Suprapubic skin (tissue), 4 donors: ENCODE data around the gene USP32. TPM values are rescaled to one million over a fixed set of nuclear protein-coding genes. Genes with fewer than 3 reads are reported as not detected.
"Not testable (repeated sequence)": the region's sequence is repeated elsewhere in the genome, so short reads cannot be mapped to it uniquely, and the experiment has no call there.

Experiments used
- DNase-seq, 2 donors: peaks; one replicate each; pipeline ENCODE4 v3.0.0-alpha.2; 2019; ENCODE audit warnings: low spot score in 2 of 2
- H3K27ac ChIP-seq: fragments of 200-600 bp; sonication (generic); one replicate; pipeline ENCODE4 v1.5.1; 2019
- H3K27me3 ChIP-seq: fragments of 200-600 bp; sonication (generic); one replicate; pipeline ENCODE4 v1.5.1; 2019
- H3K36me3 ChIP-seq: fragments of 200-600 bp; sonication (generic); one replicate; pipeline ENCODE4 v1.5.1; 2019
- H3K4me1 ChIP-seq: fragments of 200-600 bp; sonication (generic); one replicate; pipeline ENCODE4 v1.5.1; 2019
- H3K4me3 ChIP-seq: fragments of 200-600 bp; sonication (generic); one replicate; pipeline ENCODE4 v1.5.1; 2019; ENCODE audit warnings: mild to moderate bottlenecking
- H3K9me3 ChIP-seq: fragments of 200-600 bp; sonication (generic); one replicate; pipeline ENCODE4 v1.5.1; 2019
- EP300 ChIP-seq: sonication (generic); formaldehyde crosslinking; IDR thresholded peaks from one replicate; pipeline ENCODE4 v1.6.1; 2017; ENCODE audit warnings: antibody characterized with exemption
- POLR2A ChIP-seq, 2 donors: fragments of 450-650 bp; IDR thresholded peaks; one replicate each; pipeline ENCODE4 v1.6.1; 2017; ENCODE audit warnings: antibody characterized with exemption in 2 of 2, mild to moderate bottlenecking in 2 of 2, moderate library complexity in 2 of 2
- POLR2AphosphoS5 ChIP-seq, 3 donors: sonication (generic); formaldehyde crosslinking; IDR thresholded peaks; one replicate each; pipeline ENCODE4 v1.6.1; 2017; ENCODE audit warnings: antibody characterized with exemption in 3 of 3
- WGBS: methylation state at CpG from one replicate; pipeline ENCODE4 v1.1.5; 2018; 5-methylcytosine and 5-hydroxymethylcytosine counted together
- total RNA-seq, 4 donors: library from RNA; depleted of rRNA; stranded (reverse); fragments of >200 nt; gene quantifications; one replicate each; pipeline ENCODE4 v1.1.0, GENCODE V29; 2016
- TF ChIP-seq, protein P1 (sequence below), 2 donors: fragments of 200-600 bp in 1 of 2; fragments of 450-650 bp in 1 of 2; sonication (generic) in 1 of 2; IDR thresholded peaks; one replicate each; pipeline ENCODE4 v1.5.1; 2016 to 2019; ENCODE audit warnings: antibody characterized with exemption in 2 of 2, mild to moderate bottlenecking in 1 of 2, moderate library complexity in 1 of 2

Gene USP32
- total RNA-seq, 4 donors from 2014 or later: 58.3 to 74.5 (median 62.0) TPM

DNA sequence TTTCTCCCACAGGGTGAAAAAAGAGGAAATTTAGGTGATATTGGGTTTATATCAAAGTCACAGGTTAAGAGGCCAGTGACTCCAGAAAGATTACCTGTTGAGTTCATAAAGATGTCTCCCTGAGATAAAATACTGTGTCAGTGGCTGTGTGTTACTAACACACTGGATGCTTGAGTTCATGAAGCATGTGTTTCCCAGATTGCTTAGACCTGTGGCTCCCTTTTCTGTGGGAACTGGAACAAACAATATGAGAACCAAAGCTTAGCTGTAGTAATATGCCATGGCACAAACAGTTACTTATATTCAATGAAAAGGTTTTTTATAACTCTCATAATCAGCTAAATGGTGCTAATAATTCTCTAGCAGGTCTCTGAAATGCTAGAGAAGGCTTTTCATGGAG is 180.7 kb downstream of the USP32 start:
- H3K9me3 ChIP-seq, DNase-seq, H3K4me1 ChIP-seq, H3K27me3 ChIP-seq, H3K36me3 ChIP-seq, H3K4me3 ChIP-seq, H3K27ac ChIP-seq: not testable (repeated sequence)

GRCh38 chr17:60208302-60208701 is 183.6 kb downstream of the USP32 start:
- H3K27me3 ChIP-seq, H3K4me1 ChIP-seq, DNase-seq, H3K4me3 ChIP-seq, H3K27ac ChIP-seq, H3K9me3 ChIP-seq: not testable (repeated sequence)
- WGBS: 94% methylated on average over 1 of the region's 1 CpG
- peaks cover 19% of the 10 kb centered on the region for H3K36me3 ChIP-seq

DNA sequence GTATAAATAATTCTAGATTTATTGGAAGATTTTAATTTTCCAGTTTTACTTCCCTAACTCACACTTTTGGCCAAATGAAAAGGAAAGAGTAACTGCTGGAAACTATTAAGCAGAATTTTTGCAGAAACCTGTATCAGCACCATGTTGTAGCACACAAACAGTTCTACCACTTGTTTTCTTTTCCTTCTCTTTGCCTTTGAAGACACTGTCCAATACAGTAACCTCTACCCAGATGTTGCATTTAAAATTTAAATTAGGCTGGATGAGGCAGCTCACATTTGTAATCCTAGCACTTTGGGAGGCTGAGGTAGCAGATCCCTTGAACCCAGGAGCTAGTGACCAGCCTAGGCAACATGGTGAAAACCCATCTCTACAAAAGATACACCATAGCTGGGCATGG is 186.2 kb downstream of the USP32 start:
- DNase-seq, H3K27ac ChIP-seq, H3K4me1 ChIP-seq, H3K9me3 ChIP-seq, H3K27me3 ChIP-seq, H3K4me3 ChIP-seq: not testable (repeated sequence)
- H3K36me3 ChIP-seq: peaks cover 17% of the 10 kb centered on the region

GRCh38 chr17:60198630-60199029 is 193.3 kb downstream of the USP32 start:
- DNase-seq, H3K4me1 ChIP-seq, H3K9me3 ChIP-seq, H3K27me3 ChIP-seq, H3K27ac ChIP-seq, H3K4me3 ChIP-seq: not testable (repeated sequence)
- WGBS: 46% methylated on average over 1 of the region's 1 CpG
- H3K36me3 ChIP-seq: peaks cover 52% of the 10 kb centered on the region

DNA sequence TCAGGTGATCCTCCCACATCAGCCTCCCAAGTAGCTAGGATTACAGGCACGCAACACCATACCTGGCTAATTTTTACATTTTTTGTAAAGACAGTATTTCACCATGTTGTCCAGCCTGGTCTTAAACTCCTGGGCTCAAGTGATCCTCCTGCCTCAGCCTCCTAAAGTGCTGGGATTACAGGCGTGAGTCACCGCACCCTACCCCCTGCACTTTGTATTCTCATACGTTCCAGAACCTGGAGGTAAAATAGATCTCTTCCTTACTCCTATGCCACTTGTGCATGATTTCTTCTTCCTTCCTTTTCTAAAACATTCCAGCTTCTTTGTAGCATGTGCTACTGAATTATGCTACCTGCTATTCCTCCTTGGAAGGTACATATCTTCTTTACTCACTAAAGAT is 197.8 kb downstream of the USP32 start:
- not testable (repeated sequence) for H3K9me3 ChIP-seq, H3K27me3 ChIP-seq, DNase-seq, H3K27ac ChIP-seq, H3K4me1 ChIP-seq, H3K4me3 ChIP-seq
- 92% methylated on average over 4 of the region's 4 CpGs for WGBS
- H3K36me3 ChIP-seq: peaks cover 85% of the 10 kb centered on the region

DNA sequence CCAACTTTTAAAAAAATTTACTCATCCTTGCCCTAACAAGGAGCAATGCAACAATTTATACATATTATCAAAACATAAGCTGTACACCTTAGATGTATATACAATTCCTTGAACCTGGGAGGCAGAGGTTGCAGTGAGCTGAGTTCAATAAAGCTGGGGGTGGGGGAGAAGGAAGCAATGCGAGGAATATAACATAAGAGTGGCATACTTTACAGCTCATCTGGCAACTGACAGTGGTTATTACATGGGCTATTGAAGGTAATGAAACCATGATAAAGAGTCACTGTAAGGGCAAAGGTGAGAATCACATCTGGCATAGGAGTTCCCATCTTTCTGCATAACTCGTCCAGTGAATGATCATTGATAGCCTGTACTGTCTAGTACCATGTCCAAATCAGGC is 198.5 kb downstream of the USP32 start:
- Histone ChIP-seq H3K36me3 (peaks cover 86% of the 10 kb centered on the region), H3K9me3 (no peaks in the 10 kb centered on the region), H3K4me3 (no peak overlapping the region), H3K4me1 (no peaks in the 10 kb centered on the region), H3K27me3 (no peaks in the 10 kb centered on the region), H3K27ac (no peak overlapping the region)
- no peak for DNase-seq
- TF ChIP-seq POLR2A (IDR thresholded peaks at IDR 0.05) (no peak), EP300 (no peak), POLR2AphosphoS5 (IDR thresholded peaks at IDR 0.05) (no peak)
- TF ChIP-seq, protein P1, sequence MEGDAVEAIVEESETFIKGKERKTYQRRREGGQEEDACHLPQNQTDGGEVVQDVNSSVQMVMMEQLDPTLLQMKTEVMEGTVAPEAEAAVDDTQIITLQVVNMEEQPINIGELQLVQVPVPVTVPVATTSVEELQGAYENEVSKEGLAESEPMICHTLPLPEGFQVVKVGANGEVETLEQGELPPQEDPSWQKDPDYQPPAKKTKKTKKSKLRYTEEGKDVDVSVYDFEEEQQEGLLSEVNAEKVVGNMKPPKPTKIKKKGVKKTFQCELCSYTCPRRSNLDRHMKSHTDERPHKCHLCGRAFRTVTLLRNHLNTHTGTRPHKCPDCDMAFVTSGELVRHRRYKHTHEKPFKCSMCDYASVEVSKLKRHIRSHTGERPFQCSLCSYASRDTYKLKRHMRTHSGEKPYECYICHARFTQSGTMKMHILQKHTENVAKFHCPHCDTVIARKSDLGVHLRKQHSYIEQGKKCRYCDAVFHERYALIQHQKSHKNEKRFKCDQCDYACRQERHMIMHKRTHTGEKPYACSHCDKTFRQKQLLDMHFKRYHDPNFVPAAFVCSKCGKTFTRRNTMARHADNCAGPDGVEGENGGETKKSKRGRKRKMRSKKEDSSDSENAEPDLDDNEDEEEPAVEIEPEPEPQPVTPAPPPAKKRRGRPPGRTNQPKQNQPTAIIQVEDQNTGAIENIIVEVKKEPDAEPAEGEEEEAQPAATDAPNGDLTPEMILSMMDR (IDR thresholded peaks at IDR 0.05): no peak
- WGBS: 98% methylated on average over 2 of the region's 2 CpGs

DNA sequence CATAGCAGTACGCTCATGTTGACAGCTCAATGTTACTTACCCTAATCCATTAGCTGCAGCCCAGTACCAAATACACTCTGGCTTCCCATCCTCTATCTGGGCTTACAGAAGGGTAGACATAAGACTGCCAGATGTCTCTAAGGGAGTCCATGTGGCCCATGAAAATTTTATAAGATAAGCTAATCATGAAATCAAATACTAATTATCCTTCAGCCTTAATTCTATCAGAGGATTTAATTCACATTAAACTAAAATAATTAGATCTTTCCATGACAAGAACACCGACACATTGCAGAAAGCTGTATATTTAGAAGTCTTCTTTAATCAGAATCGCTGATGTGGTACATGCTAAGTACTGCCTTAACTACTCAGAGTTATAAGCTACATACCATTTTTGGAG is 198.9 kb downstream of the USP32 start:
- DNase-seq, H3K27me3 ChIP-seq, H3K4me3 ChIP-seq, H3K4me1 ChIP-seq, H3K27ac ChIP-seq, H3K9me3 ChIP-seq: not testable (repeated sequence)
- WGBS: 91% methylated on average over 3 of the region's 3 CpGs
- H3K36me3 ChIP-seq: peaks cover 88% of the 10 kb centered on the region

DNA sequence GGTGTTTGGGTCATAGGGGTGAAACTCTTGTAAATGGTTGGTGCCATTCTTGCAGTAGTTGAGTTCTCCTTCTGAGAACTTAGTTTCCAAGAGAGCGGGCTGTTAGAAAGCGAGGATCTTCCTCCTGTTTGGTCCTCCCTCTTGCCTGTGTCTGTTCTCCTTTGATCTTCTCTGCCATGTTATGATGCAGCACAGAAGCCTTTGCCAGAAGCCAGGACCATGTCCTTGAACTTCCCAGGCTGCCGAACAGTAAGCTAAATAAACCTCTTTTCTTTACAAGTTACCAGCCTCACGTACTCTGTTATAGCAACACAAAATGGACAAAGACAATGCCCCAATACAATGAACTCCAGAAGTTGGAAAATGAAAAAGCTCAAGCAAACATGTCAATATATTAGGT is 201.9 kb downstream of the USP32 start:
- WGBS: 95% methylated on average over 4 of the region's 4 CpGs
- not testable (repeated sequence) for H3K9me3 ChIP-seq, H3K27ac ChIP-seq, DNase-seq, H3K27me3 ChIP-seq, H3K4me3 ChIP-seq, H3K4me1 ChIP-seq
- peaks cover 74% of the 10 kb centered on the region for H3K36me3 ChIP-seq

DNA sequence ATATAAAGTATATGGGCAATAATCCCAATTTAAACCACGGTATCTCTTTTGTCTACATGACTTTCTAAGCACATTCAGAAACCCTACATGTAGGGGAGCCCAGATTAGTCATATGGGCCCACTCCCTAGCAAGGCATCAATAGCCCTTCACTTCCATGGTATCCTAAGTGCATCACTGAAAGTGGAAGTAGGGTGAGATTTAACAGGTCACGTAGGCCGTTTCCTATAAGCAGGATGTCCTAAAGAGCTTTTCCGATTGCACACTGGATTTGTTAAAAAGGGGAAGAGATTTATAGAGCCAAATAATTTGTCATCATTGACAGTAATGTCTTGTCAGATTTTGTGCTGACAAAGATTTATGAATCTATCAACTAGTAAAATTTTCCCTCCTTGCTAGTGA is 203.2 kb downstream of the USP32 start:
- Histone ChIP-seq H3K9me3 (no peaks in the 10 kb centered on the region), H3K27ac (no peak overlapping the region), H3K4me3 (no peak overlapping the region), H3K36me3 (peaks cover 81% of the 10 kb centered on the region), H3K27me3 (no peaks in the 10 kb centered on the region), H3K4me1 (no peaks in the 10 kb centered on the region)
- no peak for TF ChIP-seq EP300
- TF ChIP-seq POLR2AphosphoS5 (IDR thresholded peaks at IDR 0.05): no peak
- TF ChIP-seq, protein P1 (IDR thresholded peaks at IDR 0.05): no peak
- no peak for TF ChIP-seq POLR2A (IDR thresholded peaks at IDR 0.05)
- 88% methylated on average over 4 of the region's 4 CpGs for WGBS
- DNase-seq: no peak

DNA sequence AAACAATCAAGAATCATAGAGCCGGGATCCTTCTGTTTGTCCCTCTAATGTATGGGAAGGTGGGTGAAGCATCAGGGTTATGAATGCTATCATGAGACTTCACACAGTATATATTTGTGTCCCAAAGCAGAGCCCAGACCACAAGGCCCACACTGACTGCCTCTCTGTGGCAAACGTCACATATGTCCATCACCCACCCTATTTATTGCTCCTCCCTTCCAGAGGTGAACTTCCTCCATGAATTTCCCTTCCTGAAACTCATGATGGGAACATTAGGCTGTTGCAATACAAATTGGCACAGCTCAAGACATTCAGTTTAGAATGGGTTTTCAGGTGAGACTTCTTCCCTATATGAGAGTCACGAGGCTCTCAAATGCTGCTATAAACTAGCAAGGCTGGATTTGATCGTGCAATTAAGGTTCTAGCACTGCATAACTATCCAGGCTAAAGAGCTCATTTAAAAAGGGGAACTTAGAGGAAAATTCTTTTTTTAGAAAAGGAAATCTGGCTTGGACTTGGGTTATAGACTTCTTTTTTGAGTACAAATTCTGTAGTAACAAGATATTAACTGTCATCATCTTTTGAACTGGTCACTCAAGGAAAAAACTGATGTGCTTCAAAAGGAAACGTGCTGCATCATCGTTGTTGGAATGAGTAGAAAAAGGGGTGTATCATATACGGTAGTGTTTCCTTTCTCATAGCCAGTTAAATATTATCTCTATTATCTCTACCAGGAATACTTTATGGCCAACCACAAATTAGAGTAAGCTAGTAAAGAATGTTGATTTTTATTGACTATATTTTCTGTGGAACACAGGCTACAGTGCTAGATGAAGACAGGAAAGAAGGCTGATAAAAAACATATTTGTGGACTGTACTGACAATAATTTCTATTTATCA is 204.8 kb downstream of the USP32 start:
- H3K36me3 ChIP-seq: peaks cover 82% of the 10 kb centered on the region
- not testable (repeated sequence) for H3K27me3 ChIP-seq, H3K4me1 ChIP-seq, H3K27ac ChIP-seq, H3K4me3 ChIP-seq, DNase-seq, H3K9me3 ChIP-seq
- WGBS: 75% methylated on average over 7 of the region's 7 CpGs

- not testable (repeated sequence) for H3K27ac ChIP-seq, DNase-seq, H3K9me3 ChIP-seq, H3K4me1 ChIP-seq, H3K27me3 ChIP-seq, H3K4me3 ChIP-seq
- 80% methylated on average over 1 of the region's 1 CpG for WGBS
- peaks cover 82% of the 10 kb centered on the region for H3K36me3 ChIP-seq
These were observed 205.6 kb downstream of the USP32 start for GRCh38 chr17:60186372-60186771.

DNA sequence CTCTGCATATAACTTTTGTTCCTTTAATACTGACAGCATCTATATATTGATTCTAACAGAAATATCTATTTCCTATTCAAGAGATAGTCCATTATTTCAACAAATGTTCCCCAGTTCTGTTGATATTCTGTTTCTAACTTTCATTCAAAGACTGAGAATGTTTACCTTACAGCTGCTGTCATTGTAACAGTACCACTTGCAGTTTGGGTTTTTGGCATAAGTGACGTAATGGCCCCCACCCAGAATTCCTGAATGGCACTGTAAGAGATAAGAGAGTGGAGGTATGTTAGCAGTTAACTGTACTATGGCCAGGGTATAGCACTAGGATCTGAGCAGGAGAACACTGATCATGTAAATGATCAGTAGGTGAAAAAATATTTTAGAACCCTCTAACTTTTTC is 211.6 kb downstream of the USP32 start:
- not testable (repeated sequence) for H3K9me3 ChIP-seq, H3K4me3 ChIP-seq, H3K27ac ChIP-seq, H3K27me3 ChIP-seq, DNase-seq, H3K4me1 ChIP-seq
- WGBS: 88% methylated on average over 1 of the region's 1 CpG
- H3K36me3 ChIP-seq: peaks cover 81% of the 10 kb centered on the region
